Kidney glomerular epithelial cell (primary cell): ENCODE results near the gene LONP1.

Source experiments
- DNase-seq: peaks from one replicate; lab custom pipeline; 2025; lab: John Stamatoyannopoulos, UW

The LONP1 gene

DNA sequence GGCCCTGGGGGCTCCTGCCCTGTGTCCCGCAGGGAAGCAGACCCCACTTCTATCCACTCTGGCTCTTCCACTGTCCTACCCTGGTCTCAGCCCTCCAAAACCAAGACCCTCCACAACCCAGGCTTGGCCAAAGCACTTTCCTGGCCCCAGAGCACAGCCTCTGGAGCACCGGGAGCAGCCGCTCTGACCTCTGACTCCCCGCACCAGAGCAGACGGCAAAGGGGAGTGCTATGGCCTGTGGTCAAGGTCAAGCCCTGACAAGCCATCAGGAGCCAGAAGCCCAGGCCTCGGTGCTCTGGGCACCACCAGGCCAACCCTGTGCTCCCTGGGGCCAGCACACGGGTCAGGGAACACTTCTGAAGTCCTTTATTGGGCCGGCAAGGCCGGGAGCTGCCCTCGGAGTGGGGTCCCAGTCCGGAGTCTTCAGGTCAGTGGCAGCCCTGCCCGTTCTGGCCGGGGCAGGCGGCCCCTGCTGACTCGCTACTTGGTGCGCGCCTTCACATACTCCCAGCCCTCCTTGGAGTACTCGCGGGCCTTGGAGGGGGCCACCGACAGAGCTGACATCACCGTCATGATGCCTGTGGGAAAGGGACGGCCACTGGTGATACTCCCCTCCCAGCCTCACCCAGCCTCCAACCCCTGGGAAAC is 41.8 kb downstream of the LONP1 start:
- DNase-seq, result no peak

DNA sequence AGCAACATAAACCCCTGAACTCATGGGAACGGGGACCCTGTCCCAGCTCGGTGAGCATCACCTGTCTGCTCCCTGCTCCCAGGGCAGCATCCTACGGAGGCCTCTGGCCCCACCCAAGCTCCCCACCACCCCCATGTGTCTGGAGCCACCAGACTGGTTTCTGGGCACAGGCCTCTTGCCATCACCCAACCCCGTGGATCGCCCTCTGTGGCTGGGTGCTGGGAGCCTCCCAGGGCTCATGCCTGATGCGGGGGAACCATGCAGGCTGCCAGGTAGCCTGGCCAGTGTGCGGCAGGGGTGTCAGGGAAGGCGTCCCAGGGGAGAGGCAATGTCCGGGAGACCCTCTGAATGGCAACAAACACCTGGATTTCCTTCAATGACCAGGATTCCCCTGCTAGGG is 42.4 kb downstream of the LONP1 start:
- DNase-seq, result no peak

DNA sequence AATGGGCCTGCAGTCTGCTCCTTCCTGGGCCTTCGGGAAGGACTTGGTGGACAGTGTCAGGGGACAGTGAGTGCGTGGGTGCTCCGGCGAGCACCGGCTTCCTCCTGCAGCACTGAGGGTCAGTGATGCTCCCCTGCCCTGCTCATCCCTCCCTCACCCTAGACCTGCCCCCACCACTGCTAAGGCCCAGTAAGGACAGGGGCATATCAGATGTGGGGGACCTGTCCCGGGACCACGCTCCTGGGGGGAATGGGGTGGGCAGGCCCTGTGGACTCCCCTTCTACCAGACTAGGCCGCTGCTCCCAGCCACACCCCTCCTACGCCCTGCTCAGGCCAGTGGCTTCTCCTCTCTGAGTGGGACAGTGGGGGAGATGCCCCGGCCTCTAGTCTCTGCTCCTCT is 42.8 kb downstream of the LONP1 start:
- no peak for DNase-seq

DNA sequence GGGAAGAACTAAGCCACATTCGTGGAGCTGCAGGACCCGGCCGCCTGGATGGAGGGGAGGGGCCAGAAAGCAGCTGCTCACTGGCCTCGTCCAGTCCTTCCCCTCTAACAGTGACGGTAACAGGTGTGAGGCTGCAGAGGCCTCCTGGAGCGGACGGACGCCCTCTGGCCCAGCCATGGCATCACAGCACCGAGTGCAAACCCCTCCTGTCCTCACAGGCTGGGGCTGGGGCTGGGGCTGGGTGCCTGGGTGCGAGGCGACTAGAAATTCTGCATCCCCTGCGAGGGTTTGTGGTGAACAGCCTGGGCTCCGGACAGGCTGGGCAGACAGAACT is 43.2 kb downstream of the LONP1 start:
- DNase-seq, result no peak

DNA sequence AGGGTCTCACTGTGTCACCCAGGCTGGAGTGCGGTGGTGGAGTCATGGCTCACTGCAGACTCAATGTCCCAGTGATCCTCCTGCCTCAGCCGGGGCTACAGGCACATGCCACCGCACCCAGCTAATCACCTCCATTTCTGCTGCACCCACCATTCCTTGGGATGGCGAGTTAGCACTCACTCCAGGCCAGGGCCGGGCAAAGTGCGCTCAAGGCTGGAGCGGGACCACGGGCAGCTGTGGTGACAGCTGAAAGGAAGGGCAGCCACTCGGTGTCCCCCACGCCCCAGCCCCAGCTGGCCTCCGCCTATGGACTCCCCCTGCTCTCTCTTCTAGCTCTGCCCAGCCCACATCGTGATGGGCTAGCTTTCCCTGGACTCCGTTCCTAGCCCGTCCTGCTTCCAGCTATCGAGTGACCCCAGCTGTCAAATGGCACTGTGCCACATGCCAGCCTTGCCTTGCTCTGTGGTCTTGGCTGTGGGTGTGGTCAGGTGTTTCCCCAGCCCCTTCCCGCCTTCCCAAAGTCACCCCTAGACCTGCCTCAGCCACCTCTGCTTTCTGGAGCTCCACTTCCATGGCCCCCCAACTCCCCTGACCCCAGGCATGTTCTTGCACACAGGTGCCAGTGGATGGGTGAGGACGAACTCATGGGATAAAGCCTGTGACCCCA is 43.7 kb downstream of the LONP1 start:
- no peak for DNase-seq

DNA sequence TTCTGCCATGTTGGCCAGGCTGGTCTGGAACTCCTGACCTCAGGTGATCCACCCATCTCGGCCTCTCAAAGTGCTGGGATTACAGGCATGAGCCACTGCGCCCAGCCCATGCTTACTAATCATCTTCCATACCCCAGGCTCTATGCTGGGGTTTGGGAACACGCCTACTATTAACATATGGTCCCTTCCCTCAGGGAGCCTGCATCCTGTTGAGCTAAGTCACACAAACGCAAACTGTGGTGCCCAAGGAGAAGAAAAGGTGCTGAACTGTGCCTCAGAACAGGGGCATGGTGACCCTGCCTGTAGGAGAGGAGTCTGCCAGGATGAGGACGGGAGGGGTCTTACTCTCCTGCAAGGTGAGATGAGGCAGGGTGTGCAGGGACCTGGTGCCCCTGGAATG is 45.2 kb downstream of the LONP1 start:
- DNase-seq, result no peak

DNA sequence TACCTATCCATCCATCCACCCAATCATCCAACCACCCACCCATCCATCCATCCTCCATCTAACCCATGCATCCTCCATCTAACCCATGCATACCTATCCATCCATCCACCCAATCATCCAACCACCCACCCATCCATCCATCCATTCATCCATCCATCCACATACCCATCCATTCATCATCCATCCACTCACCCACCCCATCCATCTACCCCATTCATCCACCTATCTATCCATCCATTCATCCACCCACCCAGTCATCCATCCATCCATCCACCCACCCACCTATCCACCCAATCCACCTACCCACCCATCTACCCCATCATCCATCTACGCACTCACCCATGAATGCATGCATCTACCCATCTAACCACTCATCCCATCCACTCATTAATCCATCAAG is 46.2 kb downstream of the LONP1 start:
- DNase-seq, result no peak

DNA sequence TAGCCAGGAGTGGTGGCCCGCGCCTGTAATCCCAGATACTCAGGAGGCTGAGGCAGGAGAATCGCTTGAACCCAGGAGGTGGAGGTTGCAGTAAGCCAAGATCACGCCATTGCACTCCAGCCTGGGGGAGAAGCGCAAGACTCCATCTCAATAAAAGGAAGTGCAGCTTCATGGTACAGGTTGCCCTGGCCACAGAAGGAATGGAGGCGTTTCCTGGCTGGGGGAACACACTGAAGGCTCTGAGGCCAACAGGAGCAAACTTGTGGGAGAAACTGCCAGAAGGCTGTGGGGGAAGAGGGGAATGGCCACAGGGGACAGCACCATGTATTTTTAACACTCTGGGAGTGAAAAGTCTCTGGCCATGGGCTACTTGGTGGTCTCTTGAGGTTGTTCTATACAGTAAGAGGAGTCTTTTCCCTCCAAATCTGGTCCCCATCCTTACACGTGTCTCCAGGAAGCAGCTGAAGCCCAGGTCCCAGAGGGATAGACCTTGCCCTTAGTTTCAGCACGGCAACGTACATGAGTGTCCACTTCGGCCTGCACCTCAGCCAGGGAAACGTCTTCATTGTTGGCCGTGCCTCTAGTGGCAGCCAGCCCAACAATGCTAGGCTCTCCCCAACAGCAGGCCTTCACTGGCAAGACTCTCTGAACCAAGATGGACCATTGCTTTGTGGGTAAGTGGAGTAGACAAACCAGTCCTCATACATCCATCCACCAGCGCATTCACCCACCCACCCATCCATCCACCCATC is 47.1 kb downstream of the LONP1 start:
- no peak for DNase-seq

DNA sequence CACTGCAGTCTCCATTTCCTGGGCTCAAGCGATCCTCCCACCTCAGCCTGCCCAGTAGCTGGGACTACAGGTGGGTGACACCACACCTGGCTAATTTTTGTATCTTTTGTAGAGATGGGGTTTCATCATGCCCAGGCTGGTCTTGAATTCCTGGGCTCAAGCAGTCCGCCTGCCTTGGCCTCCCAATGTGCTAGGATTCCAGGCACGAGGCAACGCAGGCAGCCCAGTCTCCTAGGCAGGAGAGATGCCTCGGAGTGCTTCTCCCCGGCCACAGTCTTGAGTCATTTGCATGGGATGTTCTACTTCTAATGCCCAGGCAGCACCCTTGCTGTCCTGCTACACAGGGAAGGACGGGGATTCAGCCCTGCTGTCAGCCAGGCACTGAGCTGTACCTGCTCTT is 48.3 kb downstream of the LONP1 start:
- no peak for DNase-seq

DNA sequence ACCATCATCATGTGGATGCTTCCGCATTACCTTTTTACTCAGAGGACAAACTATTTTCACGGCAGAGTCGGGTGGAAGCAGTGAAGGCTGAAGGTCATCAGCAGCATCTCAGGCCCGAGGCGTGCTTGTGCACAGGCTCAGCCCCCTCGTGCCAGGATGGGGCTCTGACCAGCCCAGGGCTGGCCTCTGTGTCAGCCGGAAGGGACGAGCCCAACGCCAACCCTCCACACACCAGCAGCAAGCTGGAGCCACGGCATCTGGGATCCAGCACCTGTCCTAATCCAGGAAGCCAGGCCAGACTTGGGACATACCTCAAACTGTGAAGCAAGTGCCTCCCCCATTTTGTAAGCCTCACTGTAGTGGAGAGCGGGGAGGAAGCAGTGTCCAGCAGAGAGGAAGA is 50.7 kb downstream of the LONP1 start:
- no peak for DNase-seq

DNA sequence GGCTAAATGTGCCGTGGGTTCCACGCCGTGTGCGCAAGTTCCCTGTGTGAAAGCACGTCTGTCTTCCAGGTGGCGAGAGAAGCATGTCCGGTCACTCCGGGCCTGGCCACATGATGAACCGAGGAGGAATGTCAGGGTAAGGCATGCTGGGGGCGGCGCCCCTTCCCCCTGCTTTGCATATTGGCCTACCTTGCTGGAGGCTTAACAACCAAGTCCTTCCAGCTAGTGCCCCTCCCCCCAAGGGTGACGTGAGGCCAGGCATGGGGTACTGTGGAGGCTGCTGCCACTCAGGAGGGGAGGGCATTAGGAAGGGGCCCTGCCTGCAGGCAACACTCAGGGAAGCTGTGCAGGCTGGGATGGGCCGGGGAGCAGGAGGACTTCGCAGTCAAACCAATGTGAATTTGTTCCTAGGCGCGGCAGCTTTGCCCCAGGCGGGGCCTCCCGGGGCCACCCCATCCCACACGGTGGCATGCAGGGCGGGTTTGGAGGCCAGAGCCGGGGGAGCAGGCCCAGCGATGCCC is 52.1 kb downstream of the LONP1 start:
- DNase-seq, result no peak

DNA sequence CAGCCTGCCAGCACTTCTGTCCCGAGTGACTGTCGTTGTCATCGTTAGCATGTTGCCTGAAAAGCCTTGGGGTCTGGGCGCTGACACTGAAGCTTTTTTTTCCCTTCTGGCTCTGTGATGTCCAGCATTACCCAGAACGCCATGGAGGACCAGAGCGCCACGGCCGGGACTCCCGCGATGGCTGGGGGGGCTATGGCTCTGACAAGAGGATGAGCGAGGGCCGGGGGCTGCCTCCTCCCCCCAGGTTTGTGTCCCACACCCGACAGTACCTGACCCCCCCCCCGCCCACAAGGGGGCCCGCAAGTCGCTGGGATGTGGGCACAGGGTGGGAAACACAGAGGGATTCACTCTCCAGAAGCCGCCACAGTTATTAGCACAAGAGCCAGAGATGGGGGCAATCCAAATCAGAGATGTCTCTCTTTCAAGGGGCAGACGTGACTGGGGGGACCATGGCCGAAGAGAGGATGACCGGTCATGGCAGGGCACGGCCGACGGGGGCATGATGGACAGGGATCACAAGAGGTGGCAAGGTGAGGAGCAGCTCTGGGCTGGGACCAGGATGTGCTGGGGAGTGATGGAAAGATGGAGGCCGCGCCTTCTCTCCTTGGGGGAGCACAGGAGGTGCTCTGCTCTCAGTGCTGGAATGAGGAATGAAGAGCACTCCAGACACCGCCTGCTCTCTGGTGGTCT is 52.9 kb downstream of the LONP1 start:
- no peak for DNase-seq

DNA sequence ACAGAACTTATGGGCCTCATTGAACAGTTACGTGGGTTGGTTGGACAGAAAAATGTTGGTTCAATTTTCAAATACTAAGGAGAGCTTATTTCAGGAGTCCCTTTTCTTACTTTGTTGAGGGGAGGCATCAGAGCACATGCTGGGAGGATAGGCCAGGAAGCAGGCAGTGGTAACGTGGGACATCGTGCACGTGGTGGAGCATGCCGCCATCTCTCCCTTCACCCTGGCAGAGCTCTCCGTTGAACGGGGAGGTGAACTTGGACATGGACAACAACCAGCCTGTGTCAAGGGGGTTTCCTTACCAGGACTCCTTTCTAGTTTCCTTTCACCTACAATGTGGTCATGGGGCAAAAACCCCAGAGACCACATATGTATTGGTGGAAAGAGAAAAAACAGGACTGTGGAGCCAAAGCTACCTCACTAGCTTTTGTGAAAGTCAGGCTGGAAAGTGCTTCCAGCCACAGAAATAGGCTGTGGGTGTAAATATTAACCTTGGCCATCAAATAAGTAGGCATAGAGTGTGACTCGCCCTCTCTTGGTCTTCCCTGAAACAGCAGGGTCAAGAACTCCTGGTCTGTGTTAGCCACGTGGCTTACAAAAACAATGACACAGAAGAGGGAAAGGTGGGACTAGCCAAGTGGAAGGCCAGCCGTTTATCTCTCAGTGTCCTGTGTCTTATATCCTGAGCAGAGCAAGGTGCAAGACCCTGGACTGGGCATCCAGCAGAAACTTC is 54.0 kb downstream of the LONP1 start:
- peak; percentile 83 for DNase-seq

DNA sequence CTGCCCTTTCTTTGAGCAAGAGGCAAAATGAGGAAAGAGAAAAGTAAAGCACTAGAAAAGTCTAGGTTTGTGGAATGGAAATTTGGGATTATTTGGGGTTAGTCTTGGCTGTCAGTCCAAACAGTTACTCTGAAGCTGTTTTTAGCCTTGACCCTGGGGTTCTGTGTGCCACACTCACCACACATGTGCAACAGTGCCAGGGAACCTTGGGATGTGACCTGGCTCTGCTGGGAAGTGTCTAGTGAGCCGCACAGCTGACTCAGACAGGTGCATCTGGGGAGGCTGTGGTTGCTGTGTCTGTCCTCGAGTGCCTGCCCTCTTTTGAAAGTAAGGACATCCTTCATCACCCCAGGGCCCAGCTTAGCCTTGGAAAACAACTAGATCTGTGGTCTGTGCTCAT is 55.4 kb downstream of the LONP1 start:
- no peak for DNase-seq

DNA sequence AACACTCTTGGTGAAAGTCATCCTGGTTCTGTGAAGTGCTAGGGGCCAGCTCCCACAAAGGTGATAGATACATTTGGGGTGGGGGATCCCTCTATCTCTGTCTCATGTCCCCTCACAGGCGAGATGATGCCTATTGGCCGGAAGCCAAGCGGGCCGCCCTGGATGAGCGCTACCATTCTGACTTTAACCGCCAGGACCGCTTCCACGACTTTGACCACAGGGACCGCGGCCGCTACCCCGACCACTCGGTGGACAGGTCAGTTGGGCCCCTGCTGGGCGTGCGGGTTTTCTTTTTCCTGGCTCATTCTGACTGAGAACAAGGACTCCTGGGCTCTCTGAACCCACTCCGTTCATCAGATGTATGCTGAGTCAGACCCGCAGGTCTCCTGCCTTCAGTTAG is 56.0 kb downstream of the LONP1 start:
- DNase-seq, result no peak

DNA sequence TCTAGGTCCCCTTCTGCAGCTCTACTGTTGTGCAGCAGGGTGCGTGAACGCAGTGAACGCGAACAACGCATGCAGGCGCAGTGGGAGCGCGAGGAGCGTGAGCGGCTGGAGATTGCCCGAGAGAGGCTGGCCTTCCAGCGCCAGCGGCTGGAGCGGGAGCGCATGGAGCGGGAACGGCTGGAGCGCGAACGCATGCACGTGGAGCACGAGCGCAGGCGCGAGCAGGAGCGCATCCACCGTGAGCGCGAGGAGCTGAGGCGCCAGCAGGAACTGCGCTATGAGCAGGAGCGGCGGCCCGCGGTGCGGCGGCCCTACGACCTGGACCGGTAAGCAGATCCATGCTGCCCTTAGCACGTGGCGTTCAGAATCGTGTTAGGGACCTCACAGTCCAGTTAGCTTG is 58.5 kb downstream of the LONP1 start:
- DNase-seq, result no peak

DNA sequence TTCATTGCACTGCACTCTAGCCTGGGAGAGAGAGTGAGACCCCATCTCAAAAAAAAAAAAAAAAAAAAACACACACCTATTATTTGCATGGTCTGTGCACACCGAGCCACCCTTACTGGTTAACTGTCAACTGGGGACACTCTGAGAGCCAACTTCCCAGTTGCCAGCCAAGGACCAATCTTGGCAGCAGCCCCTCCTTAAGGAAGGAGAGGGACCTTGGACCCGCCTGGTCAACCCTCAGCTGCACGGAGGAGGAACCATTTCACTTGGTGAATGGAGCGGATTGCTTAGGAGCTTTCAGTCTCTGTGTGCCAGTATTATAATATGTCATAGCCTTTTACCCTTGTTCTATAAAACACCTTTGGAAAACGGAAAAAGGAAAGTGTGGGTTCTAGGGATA is 64.5 kb downstream of the LONP1 start:
- no peak for DNase-seq

DNA sequence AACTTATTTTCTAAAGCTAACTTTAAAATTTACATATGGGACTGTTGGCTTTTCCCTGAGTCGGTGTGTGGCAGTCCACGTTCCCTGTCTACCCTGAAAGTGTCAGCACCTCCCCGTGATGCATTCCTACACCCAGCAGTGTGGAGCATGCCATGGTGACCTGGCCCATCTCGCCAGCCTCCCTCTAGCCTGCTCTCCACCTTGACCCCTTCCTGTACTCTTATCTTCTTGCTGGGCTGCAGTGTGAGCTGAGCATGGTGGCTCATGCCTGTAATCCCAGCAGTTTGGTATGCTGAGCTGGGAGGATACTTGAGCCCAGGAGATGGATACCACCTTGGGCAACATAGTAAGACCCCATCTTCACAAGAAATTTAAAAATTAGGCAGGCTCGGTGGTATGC is 65.0 kb downstream of the LONP1 start:
- no peak for DNase-seq

DNA sequence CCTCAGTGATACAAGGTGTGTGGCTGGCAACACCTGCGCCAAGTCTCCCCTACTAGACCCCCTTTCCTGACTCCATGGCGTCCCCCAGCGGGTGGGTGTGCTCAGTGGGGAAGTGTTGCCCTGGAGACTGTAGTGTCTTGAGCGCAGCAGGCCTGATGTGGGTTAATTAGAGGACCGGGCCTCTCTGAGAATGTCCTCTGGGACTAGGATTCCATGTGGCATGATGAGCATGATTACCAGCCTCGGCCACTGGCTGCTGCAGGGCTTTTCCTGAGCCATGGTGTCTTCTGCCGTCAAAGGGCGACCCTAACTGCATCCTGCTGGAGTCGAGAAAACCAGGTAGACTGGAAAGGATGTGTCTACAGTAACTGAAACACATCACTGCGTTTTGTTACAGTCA is 67.7 kb downstream of the LONP1 start:
- DNase-seq, result no peak

DNA sequence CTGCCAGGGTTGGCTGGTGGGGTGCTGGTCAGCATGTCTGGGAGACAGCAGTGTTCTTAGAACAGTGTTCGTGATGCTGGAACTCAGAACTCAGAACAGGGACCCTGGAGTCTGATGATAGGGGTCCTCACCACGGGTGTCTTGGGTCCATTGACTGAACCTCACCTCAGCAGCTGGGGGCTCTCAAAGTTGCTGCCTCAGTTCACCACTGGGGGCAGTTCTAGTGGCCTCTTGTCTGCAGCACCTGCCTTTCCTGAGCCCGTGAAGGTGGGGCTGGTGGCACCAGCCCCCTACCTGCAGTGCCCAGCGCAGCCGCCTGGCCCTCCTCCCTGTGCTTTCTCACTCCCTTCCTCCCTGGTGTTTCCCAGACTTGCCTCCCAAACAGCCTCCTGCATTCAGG is 68.6 kb downstream of the LONP1 start:
- no peak for DNase-seq

DNA sequence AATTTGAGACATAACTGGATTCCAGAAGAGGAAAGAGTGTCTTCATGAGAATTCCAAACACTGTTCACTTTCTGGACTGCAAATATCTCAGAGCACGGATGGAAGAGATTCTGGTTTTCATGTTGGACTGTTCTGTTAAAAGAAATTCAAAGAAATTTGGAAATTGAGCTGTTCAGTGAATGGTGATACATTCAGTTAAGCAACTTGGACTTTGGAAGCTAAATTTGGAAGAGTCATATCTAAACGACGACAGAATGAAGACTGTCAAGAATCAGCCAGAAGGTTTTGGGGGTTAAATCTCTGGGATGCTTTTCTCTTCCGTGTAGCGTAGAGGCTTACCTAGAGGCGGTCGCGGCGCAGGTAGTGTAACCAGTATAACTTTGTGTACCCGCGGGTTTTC is 71.5 kb downstream of the LONP1 start:
- DNase-seq, result no peak

DNA sequence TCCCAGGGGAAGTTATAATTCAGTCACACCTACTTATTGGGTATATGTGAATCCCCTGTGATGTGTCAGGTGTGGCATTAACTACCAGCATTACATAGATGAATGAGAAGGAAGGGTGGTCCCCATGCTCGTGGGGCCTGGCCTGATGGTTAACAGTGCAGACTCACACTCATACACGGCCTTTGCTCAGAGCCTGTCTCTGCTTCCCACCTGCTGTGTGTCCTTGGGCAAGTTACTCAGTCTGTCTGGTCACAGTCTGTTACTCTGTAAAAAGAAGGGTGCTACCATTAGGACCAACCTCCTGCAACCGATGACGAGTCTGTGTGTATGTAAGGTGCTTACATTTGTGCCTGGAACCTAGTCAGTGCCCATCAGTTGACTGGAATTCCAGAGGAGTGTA is 73.2 kb downstream of the LONP1 start:
- DNase-seq, result no peak
